HG02973 (cell line): ENCODE results near the gene RER1.
"Not testable (repeated sequence)": the region's sequence is repeated elsewhere in the genome, so short reads cannot be mapped to it uniquely, and the experiment has no call there.

Source experiments
- ATAC-seq: cut with Tn5 transposase; IDR thresholded peaks from one replicate; pipeline ENCODE4 v1.9.1; 2021; ENCODE audit warnings: moderate library complexity; ENCODE audit not compliant: unreplicated experiment

The RER1 gene

GRCh38 chr1:2422523-2422922 is 30.9 kb downstream of the RER1 start:
- no peak for ATAC-seq

GRCh38 chr1:2425892-2426291 is 34.3 kb downstream of the RER1 start:
- no peak for ATAC-seq

GRCh38 chr1:2426540-2426939 is 34.9 kb downstream of the RER1 start:
- ATAC-seq: no peak

GRCh38 chr1:2427051-2427450 is 35.4 kb downstream of the RER1 start:
- ATAC-seq: no peak

GRCh38 chr1:2427976-2428375 is 36.3 kb downstream of the RER1 start:
- ATAC-seq: no peak

- ATAC-seq: no peak
Measured at GRCh38 chr1:2428490-2428889, 36.8 kb downstream of the RER1 start.

GRCh38 chr1:2429780-2430591 is 38.3 kb downstream of the RER1 start:
- no peak for ATAC-seq

- no peak for ATAC-seq
Measured at GRCh38 chr1:2430592-2430973, 38.9 kb downstream of the RER1 start.

- no peak for ATAC-seq
Measured at GRCh38 chr1:2431103-2431502, 39.5 kb downstream of the RER1 start.

GRCh38 chr1:2431518-2431917 is 39.9 kb downstream of the RER1 start:
- no peak for ATAC-seq

- ATAC-seq: no peak
Measured at GRCh38 chr1:2432441-2432844, 40.8 kb downstream of the RER1 start.

- no peak for ATAC-seq
Measured at GRCh38 chr1:2433196-2433595, 41.6 kb downstream of the RER1 start.

GRCh38 chr1:2433936-2434655 is 42.5 kb downstream of the RER1 start:
- ATAC-seq: no peak

- no peak for ATAC-seq
Measured at GRCh38 chr1:2435091-2435490, 43.5 kb downstream of the RER1 start.

- no peak for ATAC-seq
Measured at GRCh38 chr1:2435746-2436355, 44.2 kb downstream of the RER1 start.

- no peak for ATAC-seq
Measured at GRCh38 chr1:2436876-2437275, 45.2 kb downstream of the RER1 start.

GRCh38 chr1:2437617-2438016 is 46.0 kb downstream of the RER1 start:
- no peak for ATAC-seq

- no peak for ATAC-seq
Measured at GRCh38 chr1:2438038-2438437, 46.4 kb downstream of the RER1 start.

GRCh38 chr1:2438641-2439040 is 47.0 kb downstream of the RER1 start:
- ATAC-seq: no peak

GRCh38 chr1:2439369-2439768 is 47.7 kb downstream of the RER1 start:
- ATAC-seq: no peak

- ATAC-seq: not testable (repeated sequence)
Measured at GRCh38 chr1:2440346-2440745, 48.7 kb downstream of the RER1 start.

- ATAC-seq: no peak
Measured at GRCh38 chr1:2441746-2442145, 50.1 kb downstream of the RER1 start.
